Diencephalon (tissue), 1 donor: ENCODE results near the gene STMND1. TPM values are rescaled to one million over a fixed set of nuclear protein-coding genes. Genes with fewer than 3 reads are reported as not detected.

Source experiments
- total RNA-seq: library from RNA; depleted of rRNA; stranded (reverse); fragments of >200 nt; gene quantifications from one replicate; pipeline ENCODE4 v1.2.3, GENCODE V29; 2014

Gene STMND1
- 0.92 TPM for total RNA-seq

DNA sequence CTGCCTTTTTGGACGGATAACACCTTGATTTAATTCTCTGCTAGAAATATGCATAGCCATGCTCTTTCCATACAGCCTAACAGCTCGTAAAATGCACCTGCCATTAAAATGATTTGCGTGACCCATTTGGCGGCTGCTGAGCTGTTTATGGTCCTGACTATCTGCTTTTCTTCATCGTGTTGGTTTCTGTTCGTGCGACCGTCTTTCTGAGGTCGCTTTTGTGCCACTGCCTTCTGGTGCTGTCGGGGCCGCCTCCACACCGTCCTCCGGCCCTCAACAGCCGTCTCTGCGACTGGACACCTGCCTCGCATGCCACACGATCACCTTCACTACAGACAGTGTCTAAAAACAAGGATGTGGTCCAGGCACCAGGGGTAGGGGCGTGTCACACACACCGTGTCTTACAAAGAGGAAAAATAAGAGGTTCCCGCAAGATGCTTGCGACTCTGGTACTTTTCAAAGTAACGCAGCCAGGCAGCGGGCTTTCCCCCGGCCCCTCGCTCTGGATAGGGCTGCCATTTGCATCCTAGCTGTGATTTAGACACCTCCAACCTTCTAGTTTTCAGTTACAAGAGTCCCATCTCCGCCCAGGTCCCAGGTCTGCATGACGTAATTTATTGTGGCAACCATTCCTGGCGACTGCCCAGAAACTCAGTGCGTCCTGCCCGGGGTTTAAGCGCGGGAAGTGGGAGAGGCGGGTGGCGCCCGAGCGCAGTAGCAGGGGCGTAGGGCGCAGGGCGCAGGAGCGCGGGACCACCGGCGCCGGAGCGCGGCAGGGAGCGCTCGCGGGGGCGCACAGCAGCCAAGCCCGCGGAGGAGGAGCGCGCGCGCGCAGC is at the start of gene STMND1:
STMND1 (plus strand) TSS at position 629 of the 836 bp plus-strand sequence. CDS start 208 bp downstream, outside the sequence.

Other genes starting within 250 kb of the STMND1 start
- 11.5 TPM for gene RBM24, start 179.3 kb downstream of the STMND1 start, total RNA-seq